NCI-H524 treated with DMSO at 0.1 percent for 48 hours (cell line): ENCODE measurements around the gene PRIM2.
"Not testable (repeated sequence)": the region's sequence is repeated elsewhere in the genome, so short reads cannot be mapped to it uniquely, and the experiment has no call there.

Source experiments
- DNase-seq: peaks from one replicate; lab custom pipeline; 2025; lab: John Stamatoyannopoulos, UW

Gene PRIM2

GRCh38 chr6:57365076-57365583 lies 47.7 kb downstream of the PRIM2 start:
- not testable (repeated sequence) for DNase-seq

DNA sequence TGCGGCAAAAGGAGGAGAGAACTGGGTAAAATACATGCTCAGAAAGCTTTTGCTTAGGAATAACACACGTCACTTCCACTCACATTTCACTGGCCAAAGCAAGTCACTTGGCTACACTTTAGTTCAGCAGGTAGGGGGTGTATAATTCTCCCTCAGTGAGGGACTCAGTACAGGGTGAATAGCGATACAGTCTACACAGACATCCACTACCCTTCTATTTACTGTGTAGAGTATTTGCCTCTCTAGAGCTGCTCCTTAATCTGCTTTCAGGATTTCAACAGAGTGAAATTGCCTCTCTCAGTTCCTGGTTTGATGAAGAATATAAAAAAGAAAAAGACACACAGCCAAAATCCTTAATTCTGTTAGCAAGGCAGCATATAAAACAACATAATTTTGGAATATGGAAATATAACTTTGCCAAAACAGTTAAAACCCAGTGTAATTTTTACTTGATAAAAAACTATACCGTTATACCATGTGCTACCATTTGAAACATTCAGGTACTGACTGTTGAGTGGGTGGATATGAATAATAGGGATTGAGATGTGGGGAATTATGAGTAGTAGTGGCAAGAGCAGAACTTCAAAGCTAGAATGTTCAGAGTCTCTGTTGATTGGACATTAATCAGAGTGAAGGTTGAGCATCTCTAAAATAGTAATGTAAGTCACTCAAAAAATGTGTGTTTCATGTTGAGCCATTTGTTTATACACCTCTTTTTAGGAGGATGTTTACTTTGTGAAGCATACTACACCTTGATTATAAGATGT lies 51.7 kb downstream of the PRIM2 start:
- DNase-seq: not testable (repeated sequence)

DNA sequence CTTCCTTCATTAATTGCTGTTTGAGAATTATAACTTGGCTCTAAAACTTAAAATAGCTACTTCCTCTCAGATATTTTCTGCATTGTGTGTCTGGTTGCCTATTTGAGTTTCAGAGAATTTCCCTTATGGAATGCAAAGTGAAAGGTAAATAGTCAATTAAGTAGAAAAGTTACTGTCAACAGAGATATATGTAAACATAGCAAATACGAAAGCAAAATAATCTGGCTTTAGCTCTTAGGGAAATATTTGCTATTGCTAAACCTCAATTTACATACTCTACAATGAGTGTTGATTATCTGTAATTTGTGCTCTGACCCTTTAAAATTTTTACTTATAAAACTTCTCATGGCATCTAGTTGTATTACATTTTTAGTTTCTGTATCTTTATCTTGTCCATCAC lies 54.3 kb downstream of the PRIM2 start:
- DNase-seq: not testable (repeated sequence)

DNA sequence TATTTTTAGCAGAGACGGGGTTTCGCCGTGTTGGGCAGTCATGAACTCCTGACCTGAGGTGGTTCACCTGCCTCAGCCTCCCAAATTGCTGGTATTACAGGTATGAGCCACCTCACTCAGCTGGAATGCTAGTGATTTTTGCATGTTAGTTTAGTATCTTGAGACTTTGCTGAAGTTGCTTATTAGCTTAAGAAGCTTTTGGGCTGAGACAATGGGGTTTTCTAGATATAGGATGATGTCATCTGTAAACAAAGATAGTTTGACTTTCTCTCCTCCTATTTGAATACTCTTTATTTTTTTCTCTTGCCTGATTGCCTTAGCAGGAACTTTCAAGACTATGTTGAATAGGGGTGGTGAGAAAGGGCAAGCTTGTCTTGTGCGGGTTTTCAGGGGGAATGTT lies 57.3 kb downstream of the PRIM2 start:
- DNase-seq: not testable (repeated sequence)

GRCh38 chr6:57376083-57376482 lies 58.7 kb downstream of the PRIM2 start:
- DNase-seq: not testable (repeated sequence)

DNA sequence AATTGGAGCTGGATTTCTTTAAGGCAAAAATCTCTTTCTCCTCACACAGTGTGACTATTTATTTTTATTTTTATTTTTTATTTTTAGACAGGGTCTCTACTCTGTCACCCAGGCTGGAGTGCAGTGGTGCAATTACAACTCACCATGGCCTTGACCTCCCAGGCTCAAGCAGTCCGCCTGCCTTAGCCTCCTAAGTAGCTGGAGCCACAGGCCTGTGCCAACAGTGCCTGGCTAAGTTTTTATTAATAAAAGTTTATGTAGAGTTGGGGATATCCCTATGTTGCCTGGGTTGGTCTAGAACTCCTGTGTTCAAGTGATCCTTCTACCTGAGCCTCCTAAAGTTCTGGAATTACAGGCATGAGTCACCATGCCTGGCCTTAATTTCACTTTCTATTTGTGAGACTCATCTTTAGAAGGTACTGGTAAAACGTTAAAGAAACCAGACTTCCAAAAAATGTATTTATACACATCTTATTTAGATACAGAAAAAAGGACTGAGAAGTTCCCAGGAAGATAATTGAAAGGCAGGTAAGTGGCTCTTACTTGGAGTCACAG lies 71.7 kb downstream of the PRIM2 start:
- DNase-seq: not testable (repeated sequence)

- not testable (repeated sequence) for DNase-seq
These were observed 73.4 kb downstream of the PRIM2 start for GRCh38 chr6:57390818-57391217.

GRCh38 chr6:57392047-57392446 lies 74.6 kb downstream of the PRIM2 start:
- DNase-seq: not testable (repeated sequence)

DNA sequence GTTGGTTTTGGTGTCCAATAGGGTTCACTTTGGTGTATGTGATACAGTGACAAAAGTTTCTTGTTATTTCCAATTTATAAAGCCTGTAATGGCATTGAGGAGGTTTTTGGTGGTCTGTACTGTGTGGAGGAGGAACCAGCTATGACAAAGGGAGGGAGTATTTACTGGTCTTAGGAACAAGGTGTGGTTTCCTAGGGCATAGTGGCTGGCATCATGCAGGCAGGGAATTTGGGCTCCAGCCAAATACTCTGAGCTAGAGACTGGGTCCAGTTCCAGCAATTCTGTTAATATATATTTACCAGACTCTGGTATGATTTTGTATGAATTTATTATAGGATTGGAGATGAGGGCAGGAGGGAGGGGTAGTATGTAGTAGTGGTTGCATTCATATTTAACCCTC lies 101.9 kb downstream of the PRIM2 start:
- DNase-seq: not testable (repeated sequence)

- DNase-seq: no peak
These were observed 104.1 kb downstream of the PRIM2 start for GRCh38 chr6:57421503-57421902.

GRCh38 chr6:57423468-57423867 lies 106.0 kb downstream of the PRIM2 start:
- DNase-seq: no peak

DNA sequence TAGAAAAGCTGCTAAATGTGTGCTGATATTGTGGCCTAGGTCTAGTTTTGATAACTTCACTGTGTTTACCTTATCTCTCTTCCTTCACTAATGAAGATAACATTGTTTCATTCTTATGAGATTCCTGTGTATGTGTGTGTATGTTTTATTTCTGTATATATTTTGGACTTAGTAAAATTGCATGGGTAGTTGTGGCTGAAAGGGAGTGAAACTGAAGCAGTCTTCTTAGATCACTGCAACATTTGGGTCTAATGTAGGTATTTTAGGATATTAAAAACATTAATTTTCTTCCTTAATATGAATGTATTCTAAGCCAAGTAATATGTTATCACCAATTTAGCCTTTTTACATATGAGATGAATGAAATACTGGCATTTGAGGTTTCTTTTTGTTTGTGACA lies 114.3 kb downstream of the PRIM2 start:
- not testable (repeated sequence) for DNase-seq

GRCh38 chr6:57432157-57432556 lies 114.7 kb downstream of the PRIM2 start:
- no peak for DNase-seq

DNA sequence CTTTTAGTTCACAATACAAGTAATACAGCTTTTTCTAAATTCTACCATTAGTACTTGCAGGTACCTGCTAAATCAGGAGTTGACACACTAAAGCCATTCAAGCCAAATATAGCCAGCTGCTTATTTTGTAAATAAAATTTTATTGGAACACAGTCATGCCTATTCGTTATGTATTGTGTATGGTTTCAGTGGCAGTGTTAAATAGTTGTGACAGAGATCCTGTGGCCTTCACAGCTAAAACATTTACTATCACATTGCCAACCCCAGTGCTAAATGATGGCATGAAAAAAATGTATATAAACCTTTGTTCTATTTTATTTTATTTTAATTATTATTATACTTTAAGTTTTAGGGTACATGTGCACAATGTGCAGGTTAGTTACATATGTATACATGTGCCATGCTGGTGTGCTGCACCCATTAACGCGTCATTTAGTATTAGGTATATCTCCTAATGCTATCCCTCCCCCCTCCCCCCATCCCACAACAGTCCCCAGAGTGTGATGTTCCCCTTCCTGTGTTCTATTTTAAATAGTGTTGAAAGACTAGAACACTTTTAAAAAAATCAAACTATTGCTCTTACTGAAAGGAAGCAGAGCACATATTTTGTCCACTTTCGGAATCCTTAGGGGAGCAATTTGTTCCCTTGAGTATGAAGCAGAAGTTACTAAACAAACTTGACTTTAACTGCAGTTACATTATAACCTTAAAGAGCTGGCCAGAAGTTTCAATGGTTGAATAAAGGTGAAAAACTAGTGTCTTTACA lies 115.7 kb downstream of the PRIM2 start:
- no peak for DNase-seq

DNA sequence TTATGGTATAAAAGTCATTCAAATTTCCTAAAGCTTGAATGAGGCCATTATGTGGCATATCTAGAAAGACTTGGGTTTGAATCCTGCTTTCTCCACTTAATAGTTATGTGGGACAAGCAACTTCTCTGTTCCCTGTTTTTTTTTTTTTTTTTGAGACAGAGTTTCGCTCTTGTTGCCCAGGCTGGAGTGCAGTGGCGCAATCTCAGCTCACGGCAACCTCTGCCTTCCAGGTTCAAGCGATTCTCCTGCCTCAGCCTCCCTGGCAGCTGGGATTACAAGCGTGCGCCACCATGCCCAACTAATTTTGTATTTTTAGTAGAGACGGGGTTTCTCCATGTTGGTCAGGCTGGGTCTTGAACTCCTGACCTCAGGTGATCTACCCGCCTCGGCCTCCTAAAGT lies 116.4 kb downstream of the PRIM2 start:
- DNase-seq: not testable (repeated sequence)

GRCh38 chr6:57434944-57435343 lies 117.5 kb downstream of the PRIM2 start:
- DNase-seq: no peak

DNA sequence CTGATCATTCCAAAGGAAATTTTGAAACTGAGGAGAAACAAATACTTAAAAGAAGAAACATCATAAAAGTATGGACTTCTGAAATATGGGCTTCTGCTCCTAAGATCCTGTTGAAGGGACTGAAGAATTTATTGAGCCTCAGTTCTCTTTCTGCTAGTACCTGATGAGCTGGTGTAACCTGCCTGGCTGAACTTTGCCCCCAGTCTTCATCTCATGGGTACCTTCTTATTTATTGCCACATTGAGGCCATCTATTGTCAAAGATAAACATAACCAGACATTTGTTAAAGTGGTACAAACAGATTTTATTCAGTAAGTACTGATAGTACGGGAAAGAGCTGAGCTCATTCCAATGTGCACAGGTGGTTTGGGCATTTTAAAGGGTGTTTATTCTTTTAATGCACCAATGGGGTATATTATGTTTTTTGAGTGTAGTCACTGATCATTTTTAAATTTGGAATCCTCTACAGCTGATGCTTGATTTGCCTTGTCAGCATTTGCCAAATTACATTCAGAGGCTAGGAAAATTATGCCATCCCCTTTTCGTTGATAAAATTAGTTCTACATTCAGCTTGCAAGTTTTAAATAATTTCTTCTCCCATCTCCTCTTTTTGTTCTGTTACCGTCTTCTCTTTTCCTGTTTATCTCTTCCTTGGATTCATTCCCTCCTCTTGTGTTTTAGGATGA lies 118.2 kb downstream of the PRIM2 start:
- no peak for DNase-seq

DNA sequence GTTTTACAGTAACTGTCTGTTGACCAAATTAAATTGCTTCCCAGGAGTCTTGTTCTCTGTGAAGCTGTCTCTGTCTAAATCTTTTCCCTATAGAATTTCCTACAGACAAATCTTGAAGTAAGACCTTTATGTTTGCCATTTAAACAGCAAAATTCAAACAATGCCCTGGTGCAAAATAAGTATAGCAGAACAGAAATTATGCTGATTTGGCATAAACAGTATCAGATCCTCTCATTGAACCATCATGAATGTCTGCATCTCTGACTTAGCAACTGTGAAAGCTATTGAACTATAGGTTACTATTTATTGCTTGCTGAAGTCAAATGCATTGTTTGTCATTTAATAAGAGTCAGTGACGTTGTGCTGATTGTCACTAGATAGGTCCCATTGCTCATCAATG lies 123.3 kb downstream of the PRIM2 start:
- not testable (repeated sequence) for DNase-seq

GRCh38 chr6:57442133-57442532 lies 124.7 kb downstream of the PRIM2 start:
- not testable (repeated sequence) for DNase-seq

- DNase-seq: not testable (repeated sequence)
These were observed 125.8 kb downstream of the PRIM2 start for GRCh38 chr6:57443181-57443580.

DNA sequence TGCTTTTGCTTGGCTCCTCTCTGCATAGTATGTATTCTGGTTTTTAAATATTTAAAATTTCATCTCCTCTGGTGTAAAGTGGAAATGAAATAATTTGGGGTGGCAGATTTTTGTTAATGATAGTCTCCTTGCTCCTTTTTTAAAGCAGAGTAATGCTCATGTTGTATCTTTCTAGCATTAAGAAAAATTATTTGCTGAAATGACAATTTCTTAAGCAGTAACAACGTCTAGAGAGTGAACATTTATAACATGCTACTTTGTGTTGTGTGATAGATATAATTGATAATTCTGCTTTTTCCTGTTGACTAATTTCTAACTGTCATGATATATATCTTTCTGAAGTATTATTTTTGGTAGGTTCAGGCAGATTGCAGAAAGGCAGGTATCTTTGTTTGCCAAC lies 127.4 kb downstream of the PRIM2 start:
- DNase-seq: not testable (repeated sequence)

DNA sequence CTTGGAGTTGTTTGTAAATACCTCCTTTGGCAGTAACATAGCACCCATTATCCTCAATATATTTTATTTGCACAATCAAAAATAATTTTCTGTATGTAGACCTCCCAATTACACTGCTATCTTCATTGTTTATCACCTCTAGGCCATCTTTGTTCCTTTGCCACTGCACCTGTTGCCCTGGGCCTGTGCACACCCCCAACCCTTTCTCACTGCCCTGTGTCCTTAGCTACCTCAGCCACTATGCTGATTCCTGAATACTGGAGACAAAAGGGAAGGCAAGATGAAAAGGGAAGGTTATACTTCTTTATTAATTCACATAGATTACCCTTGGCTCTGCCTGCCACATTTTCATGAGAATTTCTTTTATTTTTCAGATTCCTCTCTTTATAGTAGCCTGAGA lies 127.9 kb downstream of the PRIM2 start:
- DNase-seq: not testable (repeated sequence)
